SU-DHL-6 (cell line): ENCODE results near the gene TRDMT1.

Experiments
- H2AFZ ChIP-seq: fragments of 200-600 bp; sonication (generic); 2 replicates; pipeline ENCODE4 v1.6.1; 2014; ENCODE audit warnings: low read depth, mild to moderate bottlenecking, moderate library complexity, mixed read lengths, antibody characterized with exemption, low read length; ENCODE audit not compliant: severe bottlenecking
- H3F3A ChIP-seq: fragments of 200-600 bp; shearing (Covaris generic); 2 replicates; pipeline ENCODE4 v1.6.0; 2016; ENCODE audit warnings: antibody characterized with exemption, mild to moderate bottlenecking; ENCODE audit not compliant: insufficient read depth
- H3K27ac ChIP-seq: fragments of 200-600 bp; sonication (generic); 2 replicates; pipeline ENCODE4 v1.5.1; 2016; ENCODE audit warnings: low read depth, mild to moderate bottlenecking, low read length, moderate library complexity, mixed read lengths
- H3K27me3 ChIP-seq: fragments of 200-600 bp; sonication (generic), shearing (Covaris generic); 2 replicates; pipeline ENCODE4 v1.6.0; 2014; ENCODE audit warnings: mild to moderate bottlenecking, low read length
- H3K36me3 ChIP-seq: fragments of 200-600 bp; sonication (generic); 2 replicates; pipeline ENCODE4 v1.6.1; 2014; ENCODE audit warnings: mild to moderate bottlenecking, low read length, mixed read lengths
- H3K4me2 ChIP-seq: fragments of 300-600, 200-600 bp; shearing (Covaris generic), sonication (generic); 2 replicates; pipeline ENCODE4 v1.6.0; 2014; ENCODE audit warnings: low read length, low read depth, mild to moderate bottlenecking; ENCODE audit not compliant: poor library complexity, severe bottlenecking
- H3K4me3 ChIP-seq: fragments of 200-600 bp; sonication (generic); 2 replicates; pipeline ENCODE4 v1.5.1; 2014; ENCODE audit warnings: antibody characterized with exemption, low read length, mild to moderate bottlenecking, mixed read lengths; ENCODE audit not compliant: insufficient read depth, poor library complexity, severe bottlenecking
- H3K79me2 ChIP-seq: fragments of 200-600 bp; sonication (generic); 2 replicates; pipeline ENCODE4 v1.6.1; 2014; ENCODE audit warnings: mild to moderate bottlenecking, low read length, moderate library complexity; ENCODE audit not compliant: insufficient read depth
- H3K9ac ChIP-seq: fragments of 200-600 bp; sonication (generic); 2 replicates; pipeline ENCODE4 v1.7.0; 2014; ENCODE audit warnings: mild to moderate bottlenecking, low read length
- H3K9me2 ChIP-seq: fragments of 200-600 bp; sonication (generic); replicated peaks from 2 replicates; pipeline ENCODE4 v1.6.1; 2014; ENCODE audit warnings: low read length; ENCODE audit not compliant: insufficient read depth
- H3K9me3 ChIP-seq: fragments of 200-600 bp; sonication (generic); 2 replicates; pipeline ENCODE4 v1.6.1; 2014; ENCODE audit warnings: low read length, mixed read lengths; ENCODE audit not compliant: insufficient read depth
- H4K20me1 ChIP-seq: fragments of 200-600 bp; sonication (generic); 2 replicates; pipeline ENCODE4 v1.6.1; 2014; ENCODE audit warnings: low read depth, mild to moderate bottlenecking, antibody characterized with exemption, low read length, moderate library complexity, mixed read lengths
- EZH2phosphoT487 ChIP-seq: fragments of 200-600 bp; sonication (generic), shearing (Covaris generic); conservative IDR thresholded peaks from 2 replicates; pipeline ENCODE4 v1.6.1; 2018; ENCODE audit warnings: mild to moderate bottlenecking, antibody characterized with exemption, low read length, moderate library complexity, mixed read lengths
- TF ChIP-seq, protein P1 (sequence below): fragments of 200-600 bp; sonication (generic); IDR thresholded peaks from one replicate; pipeline ENCODE4 v1.5.1; 2017; ENCODE audit warnings: antibody characterized with exemption, mild to moderate bottlenecking, low read length, moderate library complexity; ENCODE audit not compliant: insufficient read depth, poor library complexity, severe bottlenecking

TRDMT1 gene

DNA sequence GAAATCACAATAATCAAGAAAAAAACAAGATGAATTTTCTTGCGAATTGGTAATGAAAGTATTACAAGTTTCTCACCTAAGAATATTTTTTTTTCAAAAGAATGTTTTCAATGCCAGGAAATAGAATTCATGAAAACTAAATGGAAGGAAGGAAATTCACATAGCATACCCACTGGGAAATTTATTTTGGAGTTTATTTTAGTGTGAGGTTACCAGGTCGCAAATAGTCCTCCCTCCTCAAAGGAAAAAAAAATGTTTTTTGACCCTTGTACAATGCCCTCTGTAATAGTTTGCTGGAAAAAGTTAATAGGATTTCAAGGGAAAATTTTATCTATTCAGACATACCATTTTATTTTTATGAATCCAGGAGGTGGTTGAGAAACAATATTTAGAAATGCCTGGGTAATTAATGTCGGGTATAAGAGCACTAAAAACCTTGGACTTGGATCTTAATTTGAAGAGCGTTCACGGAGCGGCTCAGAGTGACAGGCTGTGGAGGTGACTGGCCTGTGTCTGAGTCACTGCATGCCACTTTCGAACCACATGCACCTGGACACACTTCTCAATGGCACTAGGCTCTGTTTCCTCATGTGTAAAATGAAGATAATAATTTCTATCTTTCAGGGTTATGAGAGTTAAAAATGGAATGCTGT is 100.1 kb downstream of the TRDMT1 start:
- no peak overlapping the region for H3K9ac ChIP-seq
- H3F3A ChIP-seq, result no peaks in the 10 kb centered on the region
- TF ChIP-seq EZH2phosphoT487, result no peak
- TF ChIP-seq, protein P1, sequence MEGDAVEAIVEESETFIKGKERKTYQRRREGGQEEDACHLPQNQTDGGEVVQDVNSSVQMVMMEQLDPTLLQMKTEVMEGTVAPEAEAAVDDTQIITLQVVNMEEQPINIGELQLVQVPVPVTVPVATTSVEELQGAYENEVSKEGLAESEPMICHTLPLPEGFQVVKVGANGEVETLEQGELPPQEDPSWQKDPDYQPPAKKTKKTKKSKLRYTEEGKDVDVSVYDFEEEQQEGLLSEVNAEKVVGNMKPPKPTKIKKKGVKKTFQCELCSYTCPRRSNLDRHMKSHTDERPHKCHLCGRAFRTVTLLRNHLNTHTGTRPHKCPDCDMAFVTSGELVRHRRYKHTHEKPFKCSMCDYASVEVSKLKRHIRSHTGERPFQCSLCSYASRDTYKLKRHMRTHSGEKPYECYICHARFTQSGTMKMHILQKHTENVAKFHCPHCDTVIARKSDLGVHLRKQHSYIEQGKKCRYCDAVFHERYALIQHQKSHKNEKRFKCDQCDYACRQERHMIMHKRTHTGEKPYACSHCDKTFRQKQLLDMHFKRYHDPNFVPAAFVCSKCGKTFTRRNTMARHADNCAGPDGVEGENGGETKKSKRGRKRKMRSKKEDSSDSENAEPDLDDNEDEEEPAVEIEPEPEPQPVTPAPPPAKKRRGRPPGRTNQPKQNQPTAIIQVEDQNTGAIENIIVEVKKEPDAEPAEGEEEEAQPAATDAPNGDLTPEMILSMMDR, result no peak
- H3K9me3 ChIP-seq, result no peaks in the 10 kb centered on the region
- H3K36me3 ChIP-seq, result no peaks in the 10 kb centered on the region
- no peak overlapping the region for H3K4me2 ChIP-seq
- no peaks in the 10 kb centered on the region for H4K20me1 ChIP-seq
- no peaks in the 10 kb centered on the region for H3K79me2 ChIP-seq
- no peak overlapping the region for H2AFZ ChIP-seq
- no peaks in the 10 kb centered on the region for H3K9me2 ChIP-seq
- H3K4me3 ChIP-seq, result no peak overlapping the region
- no peaks in the 10 kb centered on the region for H3K27me3 ChIP-seq
- no peak overlapping the region for H3K27ac ChIP-seq

DNA sequence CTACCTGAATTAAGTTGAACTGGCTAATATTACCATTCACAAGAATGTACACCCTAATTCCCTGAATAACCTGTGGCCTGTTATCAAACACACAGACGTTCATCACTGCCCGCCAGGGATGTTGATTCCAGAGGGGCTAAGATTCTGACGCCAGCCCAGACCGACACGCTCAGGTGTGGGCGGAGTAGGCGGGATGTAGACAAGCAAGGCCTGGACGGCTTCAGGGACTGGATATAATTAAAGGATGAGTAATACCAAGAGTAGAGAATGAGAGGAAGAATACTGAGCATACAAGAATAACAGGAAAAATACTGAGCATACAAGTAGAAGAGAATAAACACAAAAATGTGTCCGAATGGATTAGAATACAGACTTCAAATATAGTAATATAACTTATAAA is 100.9 kb downstream of the TRDMT1 start:
- Histone ChIP-seq H3F3A (no peaks in the 10 kb centered on the region), H3K27ac (no peak overlapping the region), H3K79me2 (no peaks in the 10 kb centered on the region), H2AFZ (no peak overlapping the region), H3K4me3 (no peak overlapping the region), H3K36me3 (no peaks in the 10 kb centered on the region), H3K9ac (no peak overlapping the region), H3K9me2 (no peaks in the 10 kb centered on the region), H3K4me2 (no peak overlapping the region), H4K20me1 (no peaks in the 10 kb centered on the region), H3K27me3 (no peaks in the 10 kb centered on the region), H3K9me3 (no peaks in the 10 kb centered on the region)
- TF ChIP-seq, protein P1, result no peak
- TF ChIP-seq EZH2phosphoT487, result no peak

DNA sequence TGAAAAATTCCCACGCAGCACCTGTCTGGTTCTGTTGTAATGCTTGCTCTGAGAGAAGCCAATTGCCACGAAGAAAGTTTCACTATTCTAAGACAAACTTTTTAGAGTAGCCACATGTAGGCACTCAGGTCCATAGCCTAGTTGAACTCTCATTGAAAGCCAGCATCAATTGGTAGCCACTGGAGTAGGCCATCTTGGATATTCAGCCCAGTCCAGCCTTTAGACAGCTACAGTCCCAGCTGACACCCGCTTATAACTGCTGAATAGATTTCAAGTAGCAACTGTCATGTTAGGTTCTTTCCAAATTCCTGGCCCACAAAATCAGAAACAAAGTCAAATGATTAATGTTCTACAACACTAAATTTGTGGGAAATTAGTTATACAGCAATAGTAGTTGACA is 103.5 kb downstream of the TRDMT1 start:
- Histone ChIP-seq H2AFZ (no peak overlapping the region), H3K9me3 (no peaks in the 10 kb centered on the region), H3K27ac (no peak overlapping the region), H3K4me3 (no peak overlapping the region), H3F3A (no peaks in the 10 kb centered on the region), H3K79me2 (no peaks in the 10 kb centered on the region), H3K27me3 (no peaks in the 10 kb centered on the region), H3K4me2 (no peak overlapping the region), H3K9me2 (no peaks in the 10 kb centered on the region), H3K36me3 (no peaks in the 10 kb centered on the region), H4K20me1 (no peaks in the 10 kb centered on the region), H3K9ac (no peak overlapping the region)
- TF ChIP-seq, protein P1, result no peak
- TF ChIP-seq EZH2phosphoT487, result no peak
